GM23248 (cell line): Measurements from ENCODE around the gene PRF1. TPM values are rescaled to one million over a fixed set of nuclear protein-coding genes. Genes with fewer than 3 reads are reported as not detected.

ENCODE experiments used
- DNase-seq: peaks from one replicate; pipeline ENCODE4 v3.0.0-alpha.2; 2015
- H2AFZ ChIP-seq: fragments of 200-600 bp; sonication (generic); 2 replicates; pipeline ENCODE4 v1.6.1; 2016; ENCODE audit warnings: antibody characterized with exemption
- H3F3A ChIP-seq: fragments of 200-600 bp; sonication (generic); 2 replicates; pipeline ENCODE4 v1.6.1; 2016; ENCODE audit warnings: mild to moderate bottlenecking, antibody characterized with exemption, mixed run types; ENCODE audit not compliant: insufficient read depth
- H3K27ac ChIP-seq: fragments of 200-600 bp; sonication (generic); 2 replicates; pipeline ENCODE4 v1.5.1; 2016; ENCODE audit warnings: mild to moderate bottlenecking
- H3K27me3 ChIP-seq: fragments of 200-600 bp; sonication (generic); replicated peaks from 2 replicates; pipeline ENCODE4 v1.6.1; 2016; ENCODE audit warnings: mild to moderate bottlenecking; ENCODE audit not compliant: insufficient read depth
- H3K36me3 ChIP-seq: fragments of 200-600 bp; sonication (generic); 2 replicates; pipeline ENCODE4 v1.6.1; 2016; ENCODE audit warnings: low read depth, mild to moderate bottlenecking
- H3K4me1 ChIP-seq: fragments of 200-600 bp; sonication (generic); 2 replicates; pipeline ENCODE4 v1.6.1; 2016; ENCODE audit warnings: mild to moderate bottlenecking; ENCODE audit not compliant: insufficient read depth
- H3K4me2 ChIP-seq: fragments of 200-600 bp; sonication (generic); one replicate; pipeline ENCODE4 v1.6.1; 2016; ENCODE audit warnings: mild to moderate bottlenecking; ENCODE audit not compliant: unreplicated experiment
- H3K4me3 ChIP-seq: fragments of 200-600 bp; sonication (generic); 2 replicates; pipeline ENCODE4 v1.5.1; 2016; ENCODE audit warnings: mild to moderate bottlenecking
- H3K79me2 ChIP-seq: fragments of 200-600 bp; sonication (generic); 2 replicates; pipeline ENCODE4 v1.6.1; 2016; ENCODE audit warnings: mild to moderate bottlenecking; ENCODE audit not compliant: insufficient read depth
- H3K9ac ChIP-seq: fragments of 200-600 bp; sonication (generic); 2 replicates; pipeline ENCODE4 v1.6.1; 2016; ENCODE audit warnings: mild to moderate bottlenecking
- H3K9me2 ChIP-seq: fragments of 200-600 bp; sonication (generic); 2 replicates; pipeline ENCODE4 v1.6.1; 2016; ENCODE audit warnings: mixed run types, mild to moderate bottlenecking, moderate library complexity; ENCODE audit not compliant: insufficient read depth
- H3K9me3 ChIP-seq: fragments of 200-600 bp; sonication (generic); one replicate; pipeline ENCODE4 v1.6.1; 2017; ENCODE audit warnings: low read depth
- H4K20me1 ChIP-seq: fragments of 200-600 bp; sonication (generic); 2 replicates; pipeline ENCODE4 v1.6.0; 2016; ENCODE audit not compliant: insufficient read depth
- EZH2 ChIP-seq: fragments of 200-600 bp; sonication (generic); IDR thresholded peaks from 2 replicates; pipeline ENCODE4 v1.6.1; 2018; ENCODE audit warnings: antibody characterized with exemption, mild to moderate bottlenecking; ENCODE audit not compliant: insufficient read depth, poor library complexity, severe bottlenecking
- EZH2phosphoT487 ChIP-seq: fragments of 200-600 bp; sonication (generic); IDR thresholded peaks from 2 replicates; pipeline ENCODE4 v1.6.1; 2018; ENCODE audit warnings: antibody characterized with exemption, moderate library complexity, mild to moderate bottlenecking, low read depth; ENCODE audit not compliant: insufficient read depth
- WGBS, 2 experiments: methylation state at CpG; one replicate each; pipeline ENCODE4 v1.1.6; 2015 to 2017; ENCODE audit warnings: low lambda C conversion rate in 2 of 2, low coverage in 1 of 2; ENCODE audit errors: missing lambda C conversion rate in 2 of 2; 5-methylcytosine and 5-hydroxymethylcytosine counted together
- in situ Hi-C: fragments of 300-500 bp; cut with MboI; formaldehyde crosslinking; loops from 2 replicates; pipeline ENCODE4 v1.15.0; 2020
- polyA plus RNA-seq: library from polyadenylated mRNA; unstranded; fragments of >200 nt; fragmentation: Nextera tagmentation; extraction: Ambion mirVana; gene quantifications from 2 replicates; pipeline ENCODE4 v1.2.1, GENCODE V29; 2016
- total RNA-seq: library from RNA; depleted of rRNA; stranded (reverse); fragments of >200 nt; shearing (Covaris generic); gene quantifications from 2 replicates; pipeline ENCODE4 v1.2.3, GENCODE V29; 2014

Gene PRF1
- total and polyA plus RNA-seq, 2 experiments from 2014 or later, result not detected

GRCh38 chr10:70586348-70586930 lies 16.1 kb downstream of the PRF1 start:
- Histone ChIP-seq H3K4me3 (no peak overlapping the region), H3K4me2 (no peak overlapping the region), H3K9me3 (no peaks in the 10 kb centered on the region), H3K27me3 (peaks cover 28% of the 10 kb centered on the region), H3K4me1 (no peaks in the 10 kb centered on the region), H3K36me3 (no peaks in the 10 kb centered on the region), H4K20me1 (no peaks in the 10 kb centered on the region), H3K27ac (no peak overlapping the region), H3K79me2 (no peaks in the 10 kb centered on the region), H3F3A (no peaks in the 10 kb centered on the region), H2AFZ (no peak overlapping the region), H3K9me2 (no peaks in the 10 kb centered on the region), H3K9ac (no peak overlapping the region)
- in situ Hi-C loops, result no loop called here
- DNase-seq, result no peak
- 65 to 75% methylated on average over 8 of the region's 8 CpGs for WGBS, 2 experiments
- TF ChIP-seq EZH2 (no peak), EZH2phosphoT487 (no peak)

- H3K36me3 ChIP-seq, result no peaks in the 10 kb centered on the region
- H2AFZ ChIP-seq, result no peak overlapping the region
- H3K27me3 ChIP-seq, result peaks cover 28% of the 10 kb centered on the region
- no peaks in the 10 kb centered on the region for H3K9me2 ChIP-seq
- in situ Hi-C loops, result no loop called here
- no peaks in the 10 kb centered on the region for H3F3A ChIP-seq
- H3K27ac ChIP-seq, result no peak overlapping the region
- no peak overlapping the region for H3K9ac ChIP-seq
- 73 to 76% methylated on average over 8 of the region's 8 CpGs for WGBS, 2 experiments
- no peaks in the 10 kb centered on the region for H3K79me2 ChIP-seq
- no peak overlapping the region for H3K4me3 ChIP-seq
- no peak overlapping the region for H3K4me2 ChIP-seq
- no peaks in the 10 kb centered on the region for H3K9me3 ChIP-seq
- no peak for DNase-seq
- no peaks in the 10 kb centered on the region for H4K20me1 ChIP-seq
- TF ChIP-seq EZH2 (no peak), EZH2phosphoT487 (no peak)
- no peaks in the 10 kb centered on the region for H3K4me1 ChIP-seq
These were observed 16.9 kb downstream of the PRF1 start for GRCh38 chr10:70585578-70586169.

GRCh38 chr10:70584909-70585544 lies 17.5 kb downstream of the PRF1 start:
- Histone ChIP-seq H3F3A (no peaks in the 10 kb centered on the region), H3K79me2 (no peaks in the 10 kb centered on the region), H3K9me2 (no peaks in the 10 kb centered on the region), H3K4me3 (no peak overlapping the region), H3K27ac (no peak overlapping the region), H4K20me1 (no peaks in the 10 kb centered on the region), H3K36me3 (no peaks in the 10 kb centered on the region), H3K9ac (no peak overlapping the region), H3K27me3 (peaks cover 28% of the 10 kb centered on the region), H2AFZ (no peak overlapping the region), H3K4me2 (no peak overlapping the region), H3K4me1 (no peaks in the 10 kb centered on the region), H3K9me3 (no peaks in the 10 kb centered on the region)
- 25 to 37% methylated on average over 7 of the region's 7 CpGs for WGBS, 2 experiments
- TF ChIP-seq EZH2 (no peak), EZH2phosphoT487 (no peak)
- in situ Hi-C loops, result no loop called here
- DNase-seq, result no peak

- Histone ChIP-seq H3K4me2 (no peak overlapping the region), H3K36me3 (no peaks in the 10 kb centered on the region), H3K9me2 (no peaks in the 10 kb centered on the region), H3K27ac (no peak overlapping the region), H3F3A (no peaks in the 10 kb centered on the region), H3K9me3 (no peaks in the 10 kb centered on the region), H3K4me1 (no peaks in the 10 kb centered on the region), H3K9ac (no peak overlapping the region), H3K4me3 (no peak overlapping the region), H3K79me2 (no peaks in the 10 kb centered on the region), H3K27me3 (peaks cover 28% of the 10 kb centered on the region), H4K20me1 (no peaks in the 10 kb centered on the region), H2AFZ (no peak overlapping the region)
- TF ChIP-seq EZH2phosphoT487 (no peak), EZH2 (no peak)
- DNase-seq, result no peak
- in situ Hi-C loops, result no loop called here
- 72 to 76% methylated on average over 11 of the region's 11 CpGs for WGBS, 2 experiments
These were observed 18.2 kb downstream of the PRF1 start for GRCh38 chr10:70584366-70584765.
